Left colon (tissue), 2 donors: ENCODE data around the gene USP40. TPM values are rescaled to one million over a fixed set of nuclear protein-coding genes. Genes with fewer than 3 reads are reported as not detected.

ENCODE experiments used
- ATAC-seq: fragments of 200-7000 bp; cut with Tn5 transposase; one replicate; pipeline ENCODE4 v1.9.1; 2020; ENCODE audit warnings: mild to moderate bottlenecking, moderate library complexity
- DNase-seq, 2 donors: peaks; one replicate each; pipeline ENCODE4 v3.0.0-alpha.2; 2020
- intact Hi-C, 2 donors: fragments of 100-400 bp; cut with DNase I in 1 of 2; cut with micrococcal nuclease in 1 of 2; formaldehyde crosslinking; loops; one replicate each; pipeline versions ENCODE4 v1.11.2 to v1.14.0; 2022; cut with DNase I, micrococcal nuclease
- total RNA-seq, 2 donors: library from RNA; stranded (reverse); fragmentation: NEBNext Ultra II Directional; extraction: Animal tissue kit (Norgen Biotek cat#: 25700); gene quantifications; one replicate each; pipeline ENCODE4 v1.2.1, GENCODE V29; 2021
- donor health status: DM: no; HTN: no; CAD: no.
- donor health status: DM: yes; HTN: yes; CAD: no.

USP40 gene
- total RNA-seq, 2 donors from 2014 or later = 26.4 to 27.9 TPM

GRCh38 chr2:233439191-233439590 lies 127.4 kb downstream of the USP40 start:
- DNase-seq (peak in 1 of 2 donors; percentile 18), ATAC-seq (no peak)
- intact Hi-C loops = no loop called here

- intact Hi-C loops = no loop called here
Measured at GRCh38 chr2:233438573-233439147, 127.9 kb downstream of the USP40 start.

GRCh38 chr2:233437439-233437955 lies 129.1 kb downstream of the USP40 start:
- DNase-seq (peak in 1 of 2 donors; percentile 20), ATAC-seq (no peak)
- intact Hi-C loops = no loop called here

More at GRCh38 chr2:233438573-233439147, 127.9 kb downstream of the USP40 start:
- DNase-seq (peak in 1 of 2 donors; percentile 14), ATAC-seq (no peak)

- no peak for ATAC-seq
- DNase-seq = peak in 1 of 2 donors; percentile 16
- intact Hi-C loops = no loop called here
Measured at GRCh38 chr2:233436691-233437438, 129.7 kb downstream of the USP40 start.

- ATAC-seq (no peak), DNase-seq (no peak)
- intact Hi-C loops = no loop called here
Measured at GRCh38 chr2:233436191-233436581, 130.4 kb downstream of the USP40 start.

GRCh38 chr2:233435436-233436190 lies 131.0 kb downstream of the USP40 start:
- intact Hi-C loops = no loop called here
- DNase-seq = peak in 1 of 2 donors; percentile 18
- ATAC-seq = no peak

- DNase-seq (peak in 1 of 2 donors; percentile 15), ATAC-seq (peak; percentile 22)
Measured at GRCh38 chr2:233434666-233435330, 131.8 kb downstream of the USP40 start.

GRCh38 chr2:233433794-233434193 lies 132.8 kb downstream of the USP40 start:
- intact Hi-C loops = no loop called here
- ATAC-seq (no peak), DNase-seq (no peak)

More at GRCh38 chr2:233434666-233435330, 131.8 kb downstream of the USP40 start:
- intact Hi-C loops = no loop called here

- ATAC-seq (no peak), DNase-seq (no peak)
- intact Hi-C loops = no loop called here
Measured at GRCh38 chr2:233433029-233433428, 133.6 kb downstream of the USP40 start.

GRCh38 chr2:233430651-233431050 lies 135.9 kb downstream of the USP40 start:
- DNase-seq (no peak), ATAC-seq (no peak)
- intact Hi-C loops = no loop called here

- peak; percentile 81 for ATAC-seq
- intact Hi-C loops = no loop called here
- DNase-seq = peak in 1 of 2 donors; percentile 35
Measured at GRCh38 chr2:233430081-233430480, 136.5 kb downstream of the USP40 start.

GRCh38 chr2:233429175-233429897 lies 137.2 kb downstream of the USP40 start:
- DNase-seq (peak in 1 of 2 donors; percentile 23), ATAC-seq (no peak)
- intact Hi-C loops = no loop called here

- DNase-seq = peak in 1 of 2 donors; percentile 15
- no peak for ATAC-seq
- intact Hi-C loops = no loop called here
Measured at GRCh38 chr2:233428438-233428837, 138.1 kb downstream of the USP40 start.

- intact Hi-C loops = no loop called here
- ATAC-seq = no peak
- peak in 1 of 2 donors; percentile 24 for DNase-seq
Measured at GRCh38 chr2:233428008-233428407, 138.6 kb downstream of the USP40 start.

- ATAC-seq = no peak
- peak in 1 of 2 donors; percentile 18 for DNase-seq
- intact Hi-C loops = no loop called here
Measured at GRCh38 chr2:233426619-233427342, 139.8 kb downstream of the USP40 start.
